Lower lobe of right lung (tissue), 2 donors: Measurements from ENCODE around the gene CCDC15. TPM values are rescaled to one million over a fixed set of nuclear protein-coding genes. Genes with fewer than 3 reads are reported as not detected.

Experiments
- ATAC-seq, 2 donors: fragments of 200-7000 bp; cut with Tn5 transposase; one replicate each; pipeline ENCODE4 v1.9.1; 2020 to 2022; ENCODE audit warnings: mild to moderate bottlenecking in 2 of 2, moderate library complexity in 2 of 2
- DNase-seq: peaks from one replicate; pipeline ENCODE4 v3.0.0-alpha.2; 2020
- H3K27ac ChIP-seq: fragments of 200-600 bp; one replicate; pipeline ENCODE4 v1.8.0; 2022
- H3K27me3 ChIP-seq: fragments of 200-600 bp; one replicate; pipeline ENCODE4 v1.8.0; 2022; ENCODE audit warnings: low read depth
- H3K36me3 ChIP-seq: fragments of 200-600 bp; one replicate; pipeline ENCODE4 v1.8.0; 2022; ENCODE audit warnings: mild to moderate bottlenecking
- H3K4me1 ChIP-seq: fragments of 200-600 bp; one replicate; pipeline ENCODE4 v1.8.0; 2022
- H3K4me3 ChIP-seq: fragments of 200-600 bp; one replicate; pipeline ENCODE4 v1.8.0; 2022; ENCODE audit warnings: mild to moderate bottlenecking
- H3K9me3 ChIP-seq: fragments of 200-600 bp; one replicate; pipeline ENCODE4 v1.8.0; 2022
- intact Hi-C: fragments of 100-400 bp; cut with DNase I; formaldehyde crosslinking; loops from one replicate; pipeline ENCODE4 v1.11.0; 2022
- total RNA-seq: library from RNA; stranded (reverse); fragmentation: NEBNext Ultra II Directional; extraction: Animal tissue kit (Norgen Biotek cat#: 25700); gene quantifications from one replicate; pipeline ENCODE4 v1.2.1, GENCODE V29; 2021
- TF ChIP-seq, protein P1 (sequence below): fragments of 200-600 bp; IDR thresholded peaks from one replicate; pipeline ENCODE4 v1.8.0; 2022; ENCODE audit warnings: antibody characterized with exemption, mild to moderate bottlenecking
- donor health status: DM: no; HTN: yes; CAD: no; lungs with severe emphysema.

CCDC15 gene
- total RNA-seq, 1 donor from 2014 or later = 1.4 TPM

GRCh38 chr11:125073616-125074483 lies 119.8 kb downstream of the CCDC15 start:
- peaks cover 23% of the 10 kb centered on the region for H3K4me1 ChIP-seq
- intact Hi-C loops = no loop called here

DNA sequence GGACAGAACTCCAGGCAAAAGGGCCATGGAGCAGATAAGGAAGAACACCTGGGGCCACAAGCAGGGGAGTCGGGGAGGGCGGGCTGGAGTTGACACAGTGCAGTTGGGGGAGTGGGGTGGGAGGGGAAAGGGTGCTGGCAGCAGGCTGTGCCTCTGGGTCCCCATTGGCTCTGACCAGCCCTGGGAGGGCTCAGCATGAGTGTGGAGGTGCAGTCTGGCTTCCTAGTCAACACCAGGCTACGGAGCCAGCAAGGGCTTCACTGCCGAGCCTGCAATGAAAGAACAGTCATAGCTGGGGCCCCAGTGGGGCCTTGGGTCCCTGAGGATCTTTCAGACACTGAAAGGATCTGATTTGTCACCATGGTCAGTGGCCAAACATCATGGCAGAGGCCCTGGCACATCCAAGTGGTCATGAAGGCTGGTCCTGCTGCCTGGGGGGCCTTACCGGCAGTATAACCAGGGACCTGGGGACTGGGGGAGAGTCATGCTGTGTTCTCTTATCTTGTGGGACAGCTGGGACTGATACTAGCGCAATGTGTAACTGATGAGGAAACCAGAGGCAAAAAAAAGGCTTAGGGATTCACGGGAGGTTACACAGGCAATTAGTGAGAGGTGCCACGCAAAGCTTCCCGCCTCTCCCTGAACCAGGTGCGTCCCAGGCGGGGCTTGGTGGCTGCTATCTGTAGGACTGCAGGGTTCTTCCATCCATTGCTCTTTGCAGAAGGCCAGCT lies 120.7 kb downstream of the CCDC15 start:
- intact Hi-C loops = no loop called here
- no peaks in the 10 kb centered on the region for H3K9me3 ChIP-seq
- H3K4me3 ChIP-seq = no peak overlapping the region
- H3K4me1 ChIP-seq = peaks cover 17% of the 10 kb centered on the region
- TF ChIP-seq, protein P1, sequence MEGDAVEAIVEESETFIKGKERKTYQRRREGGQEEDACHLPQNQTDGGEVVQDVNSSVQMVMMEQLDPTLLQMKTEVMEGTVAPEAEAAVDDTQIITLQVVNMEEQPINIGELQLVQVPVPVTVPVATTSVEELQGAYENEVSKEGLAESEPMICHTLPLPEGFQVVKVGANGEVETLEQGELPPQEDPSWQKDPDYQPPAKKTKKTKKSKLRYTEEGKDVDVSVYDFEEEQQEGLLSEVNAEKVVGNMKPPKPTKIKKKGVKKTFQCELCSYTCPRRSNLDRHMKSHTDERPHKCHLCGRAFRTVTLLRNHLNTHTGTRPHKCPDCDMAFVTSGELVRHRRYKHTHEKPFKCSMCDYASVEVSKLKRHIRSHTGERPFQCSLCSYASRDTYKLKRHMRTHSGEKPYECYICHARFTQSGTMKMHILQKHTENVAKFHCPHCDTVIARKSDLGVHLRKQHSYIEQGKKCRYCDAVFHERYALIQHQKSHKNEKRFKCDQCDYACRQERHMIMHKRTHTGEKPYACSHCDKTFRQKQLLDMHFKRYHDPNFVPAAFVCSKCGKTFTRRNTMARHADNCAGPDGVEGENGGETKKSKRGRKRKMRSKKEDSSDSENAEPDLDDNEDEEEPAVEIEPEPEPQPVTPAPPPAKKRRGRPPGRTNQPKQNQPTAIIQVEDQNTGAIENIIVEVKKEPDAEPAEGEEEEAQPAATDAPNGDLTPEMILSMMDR = no peak
- H3K36me3 ChIP-seq = no peaks in the 10 kb centered on the region
- H3K27me3 ChIP-seq = no peaks in the 10 kb centered on the region
- DNase-seq (no peak), ATAC-seq (no peak)
- H3K27ac ChIP-seq = no peak overlapping the region

More at GRCh38 chr11:125073616-125074483, 119.8 kb downstream of the CCDC15 start:
- H3K27ac ChIP-seq = no peak overlapping the region
- ATAC-seq (no peak), DNase-seq (no peak)
- H3K9me3 ChIP-seq = no peaks in the 10 kb centered on the region
- no peaks in the 10 kb centered on the region for H3K27me3 ChIP-seq
- TF ChIP-seq, protein P1 = no peak
- no peaks in the 10 kb centered on the region for H3K36me3 ChIP-seq
- H3K4me3 ChIP-seq = no peak overlapping the region

DNA sequence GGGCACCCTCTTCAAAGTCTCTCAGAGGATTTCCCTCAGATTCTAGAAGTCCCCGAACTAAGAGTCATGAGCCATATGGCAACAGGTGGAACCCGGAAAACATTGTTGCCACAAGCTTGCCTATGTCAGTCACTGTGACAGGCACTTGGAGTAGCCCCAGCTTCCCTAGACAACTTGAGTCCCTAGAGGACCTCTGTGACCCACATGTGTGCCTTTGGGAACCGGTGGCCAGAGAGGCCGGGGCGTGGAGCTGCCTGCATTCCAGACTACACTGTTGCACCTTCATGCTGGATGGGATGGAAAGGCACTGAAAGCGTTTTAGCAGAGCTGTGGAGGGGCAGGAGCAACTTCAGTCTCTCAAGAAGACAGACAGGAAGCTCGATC lies 121.2 kb downstream of the CCDC15 start:
- Histone ChIP-seq H3K4me1 (peaks cover 16% of the 10 kb centered on the region), H3K36me3 (no peaks in the 10 kb centered on the region), H3K27ac (no peak overlapping the region), H3K27me3 (no peaks in the 10 kb centered on the region), H3K9me3 (no peaks in the 10 kb centered on the region), H3K4me3 (no peak overlapping the region)
- no peak for DNase-seq
- no peak for ATAC-seq
- TF ChIP-seq, protein P1 = no peak
- intact Hi-C loops = no loop called here

GRCh38 chr11:125075900-125076317 lies 121.9 kb downstream of the CCDC15 start:
- no peak for ATAC-seq

GRCh38 chr11:125076378-125076945 lies 122.5 kb downstream of the CCDC15 start:
- no peak for DNase-seq
- Histone ChIP-seq H3K27ac (no peak overlapping the region), H3K9me3 (no peaks in the 10 kb centered on the region), H3K4me3 (no peak overlapping the region), H3K4me1 (peaks cover 8% of the 10 kb centered on the region), H3K27me3 (no peaks in the 10 kb centered on the region), H3K36me3 (no peaks in the 10 kb centered on the region)
- no peak for ATAC-seq
- TF ChIP-seq, protein P1 = no peak
- intact Hi-C loops = no loop called here

More at GRCh38 chr11:125075900-125076317, 121.9 kb downstream of the CCDC15 start:
- intact Hi-C loops = no loop called here
- Histone ChIP-seq H3K4me3 (no peak overlapping the region), H3K4me1 (peaks cover 13% of the 10 kb centered on the region), H3K9me3 (no peaks in the 10 kb centered on the region), H3K36me3 (no peaks in the 10 kb centered on the region), H3K27me3 (no peaks in the 10 kb centered on the region), H3K27ac (no peak overlapping the region)
- peak; percentile 34 for DNase-seq
- TF ChIP-seq, protein P1 = no peak
